H9 (cell line): ENCODE data around the gene METTL3. TPM values are rescaled to one million over a fixed set of nuclear protein-coding genes. Genes with fewer than 3 reads are reported as not detected.

ENCODE experiments used
- DNase-seq: peaks from one replicate; pipeline ENCODE4 v3.0.0-alpha.2; 2017
- H2AFZ ChIP-seq: one replicate; pipeline ENCODE4 v1.6.1; 2013; ENCODE audit warnings: mild to moderate bottlenecking, low read length, control low read depth, moderate library complexity
- H2AK5ac ChIP-seq: 2 replicates; pipeline ENCODE4 v1.6.1; 2013; ENCODE audit warnings: low read length, control low read depth, mixed read lengths; ENCODE audit not compliant: insufficient read length
- H2BK120ac ChIP-seq: one replicate; pipeline ENCODE4 v1.6.1; 2013; ENCODE audit warnings: low read depth, mild to moderate bottlenecking, low read length, control low read depth, inconsistent platforms; ENCODE audit not compliant: poor library complexity, severe bottlenecking
- H2BK12ac ChIP-seq: 2 replicates; pipeline ENCODE4 v1.6.1; 2013; ENCODE audit warnings: low read length, control low read depth, mixed read lengths, low read depth; ENCODE audit not compliant: insufficient read length
- H2BK15ac ChIP-seq: 2 replicates; pipeline ENCODE4 v1.6.1; 2013; ENCODE audit warnings: low read depth, low read length, control low read depth
- H2BK20ac ChIP-seq: one replicate; pipeline ENCODE4 v1.6.1; 2013; ENCODE audit warnings: low read depth, mild to moderate bottlenecking, low read length, control low read depth, inconsistent platforms; ENCODE audit not compliant: poor library complexity, severe bottlenecking
- H2BK5ac ChIP-seq: 2 replicates; pipeline ENCODE4 v1.6.1; 2013; ENCODE audit warnings: low read length, control low read depth, mixed read lengths; ENCODE audit not compliant: insufficient read length
- H3K14ac ChIP-seq: 2 replicates; pipeline ENCODE4 v1.6.1; 2013; ENCODE audit warnings: low read length, control low read depth; ENCODE audit not compliant: insufficient read depth
- H3K18ac ChIP-seq: 2 replicates; pipeline ENCODE4 v1.6.1; 2013; ENCODE audit warnings: low read depth, mild to moderate bottlenecking, mixed read lengths, low read length, control low read depth; ENCODE audit not compliant: insufficient read length
- H3K23ac ChIP-seq: 2 replicates; pipeline ENCODE4 v1.6.1; 2013; ENCODE audit warnings: low read length, control low read depth, mixed read lengths, low read depth; ENCODE audit not compliant: insufficient read length
- H3K23me2 ChIP-seq: 2 replicates; pipeline ENCODE4 v1.6.1; 2013; ENCODE audit warnings: low read depth, mild to moderate bottlenecking, mixed read lengths, low read length, control low read depth; ENCODE audit not compliant: insufficient read length, poor library complexity, severe bottlenecking
- H3K27ac ChIP-seq: 2 replicates; pipeline ENCODE4 v1.5.1; 2013; ENCODE audit warnings: low read length, control low read depth, mixed read lengths, low read depth; ENCODE audit not compliant: insufficient read length
- H3K27me3 ChIP-seq: 2 replicates; pipeline ENCODE4 v1.6.1; 2013; ENCODE audit warnings: low read length, control low read depth, inconsistent platforms; ENCODE audit not compliant: insufficient read depth
- H3K4ac ChIP-seq: 2 replicates; pipeline ENCODE4 v1.6.1; 2013; ENCODE audit warnings: low read depth, mild to moderate bottlenecking, control low read depth, inconsistent platforms, low read length, moderate library complexity
- H3K4me1 ChIP-seq: 2 replicates; pipeline ENCODE4 v1.6.1; 2013; ENCODE audit warnings: low read length, control low read depth, inconsistent platforms; ENCODE audit not compliant: insufficient read depth
- H3K4me2 ChIP-seq: 2 replicates; pipeline ENCODE4 v1.6.1; 2013; ENCODE audit warnings: low read length, control low read depth, mixed read lengths; ENCODE audit not compliant: insufficient read length, insufficient read depth
- H3K56ac ChIP-seq: 2 replicates; pipeline ENCODE4 v1.6.1; 2013; ENCODE audit warnings: low read depth, mild to moderate bottlenecking, mixed read lengths, low read length, control low read depth; ENCODE audit not compliant: insufficient read length
- H3K79me1 ChIP-seq: 2 replicates; pipeline ENCODE4 v1.6.1; 2013; ENCODE audit warnings: low read depth, mild to moderate bottlenecking, moderate library complexity, low read length, control low read depth, inconsistent platforms; ENCODE audit not compliant: insufficient read depth, poor library complexity, severe bottlenecking
- H3K79me2 ChIP-seq: 2 replicates; pipeline ENCODE4 v1.6.1; 2013; ENCODE audit warnings: low read length, control low read depth, inconsistent platforms; ENCODE audit not compliant: insufficient read depth
- H3K9ac ChIP-seq: 2 replicates; pipeline ENCODE4 v1.6.1; 2013; ENCODE audit warnings: low read length, control low read depth, mixed read lengths; ENCODE audit not compliant: insufficient read length; ENCODE audit errors: extremely low read depth
- H3K9me3 ChIP-seq: one replicate; pipeline ENCODE4 v1.6.1; 2013; ENCODE audit warnings: low read depth, low read length, inconsistent platforms; ENCODE audit not compliant: control insufficient read depth
- H3T11ph ChIP-seq: one replicate; pipeline ENCODE4 v1.6.1; 2013; ENCODE audit warnings: mild to moderate bottlenecking, low read length, control low read depth, inconsistent platforms
- H4K20me1 ChIP-seq: one replicate; pipeline ENCODE4 v1.6.1; 2013; ENCODE audit not compliant: control insufficient read depth, insufficient read length, insufficient read depth
- H4K5ac ChIP-seq: 2 replicates; pipeline ENCODE4 v1.6.1; 2013; ENCODE audit warnings: low read depth, mild to moderate bottlenecking, mixed read lengths, low read length, control low read depth; ENCODE audit not compliant: insufficient read length
- H4K8ac ChIP-seq: replicated peaks from 2 replicates; pipeline ENCODE4 v1.6.1; 2013; ENCODE audit warnings: low read length, control low read depth, mixed read lengths, low read depth; ENCODE audit not compliant: insufficient read length
- H4K91ac ChIP-seq: 2 replicates; pipeline ENCODE4 v1.6.1; 2013; ENCODE audit warnings: low read depth, mild to moderate bottlenecking, moderate library complexity, mixed read lengths, low read length, control low read depth; ENCODE audit not compliant: insufficient read length
- H3K27ac Mint-ChIP-seq, 3 experiments: 2 replicates in 2 of 3; 3 replicates in 1 of 3; pipeline ENCODE4 v1.8.0; 2020 to 2021; ENCODE audit warnings: mixed read lengths in 3 of 3, mild to moderate bottlenecking in 1 of 3, moderate library complexity in 1 of 3
- H3K27me3 Mint-ChIP-seq: 2 replicates; pipeline ENCODE4 v1.8.0; 2021; ENCODE audit warnings: low read depth, mild to moderate bottlenecking, moderate library complexity, mixed read lengths
- H3K36me3 Mint-ChIP-seq, 3 experiments: 2 replicates in 2 of 3; 3 replicates in 1 of 3; pipeline ENCODE4 v1.8.0; 2020 to 2021; ENCODE audit warnings: low read depth in 3 of 3, mixed read lengths in 3 of 3; ENCODE audit not compliant: insufficient read depth in 1 of 3
- H3K4me1 Mint-ChIP-seq, 2 experiments: 2 replicates each; pipeline ENCODE4 v1.8.0; 2020; ENCODE audit warnings: mixed read lengths in 2 of 2
- H3K4me3 Mint-ChIP-seq, 2 experiments: 2 replicates in 1 of 2; 3 replicates in 1 of 2; pipeline ENCODE4 v1.8.0; 2020 to 2021; ENCODE audit warnings: mild to moderate bottlenecking in 2 of 2, mixed read lengths in 2 of 2, moderate library complexity in 1 of 2
- H3K9me3 Mint-ChIP-seq, 2 experiments: 2 replicates in 1 of 2; 3 replicates in 1 of 2; pipeline ENCODE4 v1.8.0; 2020; ENCODE audit warnings: mild to moderate bottlenecking in 2 of 2, mixed read lengths in 2 of 2, moderate library complexity in 1 of 2
- WGBS: extraction: QIAGEN DNeasy Blood & Tissue Kit; methylation state at CpG from one replicate; pipeline ENCODE4 v1.1.7; 2013; ENCODE audit warnings: missing lambda C conversion rate, low lambda C conversion rate, mixed read lengths; ENCODE audit not compliant: insufficient read length; ENCODE audit errors: extremely low coverage; 5-methylcytosine and 5-hydroxymethylcytosine counted together
- total RNA-seq: library from RNA; stranded (reverse); gene quantifications from 2 replicates; pipeline ENCODE4 v1.2.1, GENCODE V29; 2021
- TF ChIP-seq, protein P1 (sequence below): fragments of 200-600 bp; sonication (generic); conservative IDR thresholded peaks from 3 replicates; pipeline ENCODE4 v1.8.0; 2021; ENCODE audit warnings: antibody characterized with exemption, mild to moderate bottlenecking

The METTL3 gene
- total RNA-seq, 1 experiment from 2014 or later, result 84.1 TPM

DNA sequence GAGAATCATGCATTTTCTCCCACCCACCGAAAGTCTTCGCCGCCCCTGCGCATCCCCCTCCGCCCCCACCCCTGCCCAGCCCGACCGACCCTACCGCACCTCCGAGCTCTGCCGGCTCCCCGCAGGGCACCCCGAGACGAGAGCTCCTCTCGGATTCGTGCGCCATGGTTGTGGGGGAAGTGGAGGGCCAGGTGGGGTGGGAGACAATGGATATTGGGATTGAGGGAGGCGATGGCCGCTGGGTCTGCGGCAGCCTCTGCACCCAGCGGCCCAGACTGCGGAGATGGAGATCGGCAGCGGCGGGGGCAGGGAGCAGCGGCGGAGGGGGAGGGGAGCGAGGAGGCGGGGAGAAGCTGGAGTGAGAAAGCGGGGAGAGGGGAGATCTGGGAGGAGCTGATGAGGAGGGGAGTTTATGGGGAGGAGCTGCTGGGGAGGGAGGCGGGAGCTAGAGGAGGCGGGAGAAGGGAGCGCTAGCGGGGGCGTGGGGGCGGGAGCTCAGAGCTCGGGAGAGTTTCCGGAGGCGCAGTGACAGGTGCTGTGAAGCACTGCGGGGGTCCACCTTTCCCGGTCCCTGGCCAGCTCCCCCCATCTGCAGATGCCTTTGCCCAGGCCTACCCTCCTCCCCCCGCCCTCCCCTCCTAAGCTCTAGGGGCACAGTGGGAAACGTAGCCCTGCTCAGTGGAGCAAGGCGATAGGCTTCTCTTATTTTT, 15.0 kb upstream of the METTL3 start, which contains the start of gene SALL2:
SALL2 (minus strand) TSS at position 385 of the 710 bp plus-strand sequence; CDS start at position 166, 219 bp downstream.
- Histone ChIP-seq H3K56ac (no peak within 1 kb of the TSS), H3K18ac (peak within 1 kb of the TSS; percentile 95), H3K4me2 (peak within 1 kb of the TSS; percentile 65), H2BK12ac (peak within 1 kb of the TSS; percentile 40), H3T11ph (peak within 1 kb of the TSS; percentile 91), H3K27me3 (no peaks in the 10 kb centered on the region), H3K14ac (peak within 1 kb of the TSS; percentile 94), H2AFZ (no peak within 1 kb of the TSS), H2BK5ac (peak within 1 kb of the TSS; percentile 57), H3K23ac (no peak within 1 kb of the TSS), H4K8ac (no peak within 1 kb of the TSS), H2AK5ac (no peak within 1 kb of the TSS), H3K4me1 (peaks cover 18% of the 10 kb centered on the region; the same call in 1 of the 2 replicates), H2BK120ac (peak within 1 kb of the TSS; percentile 95), H3K9ac (peak within 1 kb of the TSS; percentile 82), H4K5ac (no peak within 1 kb of the TSS), H3K23me2 (peaks cover 8% of the 10 kb centered on the region), H3K27ac (peak within 1 kb of the TSS; percentile 98), H3K4ac (no peak within 1 kb of the TSS; the same call in 1 of the 2 replicates), H3K79me1 (peaks cover 15% of the 10 kb centered on the region), H2BK15ac (no peak within 1 kb of the TSS), H3K79me2 (peaks cover 15% of the 10 kb centered on the region; the same call in 1 of the 2 replicates), H2BK20ac (no peak within 1 kb of the TSS), H4K20me1 (no peaks in the 10 kb centered on the region), H4K91ac (no peak within 1 kb of the TSS), H3K9me3 (no peaks in the 10 kb centered on the region)
- TF ChIP-seq, protein P1, sequence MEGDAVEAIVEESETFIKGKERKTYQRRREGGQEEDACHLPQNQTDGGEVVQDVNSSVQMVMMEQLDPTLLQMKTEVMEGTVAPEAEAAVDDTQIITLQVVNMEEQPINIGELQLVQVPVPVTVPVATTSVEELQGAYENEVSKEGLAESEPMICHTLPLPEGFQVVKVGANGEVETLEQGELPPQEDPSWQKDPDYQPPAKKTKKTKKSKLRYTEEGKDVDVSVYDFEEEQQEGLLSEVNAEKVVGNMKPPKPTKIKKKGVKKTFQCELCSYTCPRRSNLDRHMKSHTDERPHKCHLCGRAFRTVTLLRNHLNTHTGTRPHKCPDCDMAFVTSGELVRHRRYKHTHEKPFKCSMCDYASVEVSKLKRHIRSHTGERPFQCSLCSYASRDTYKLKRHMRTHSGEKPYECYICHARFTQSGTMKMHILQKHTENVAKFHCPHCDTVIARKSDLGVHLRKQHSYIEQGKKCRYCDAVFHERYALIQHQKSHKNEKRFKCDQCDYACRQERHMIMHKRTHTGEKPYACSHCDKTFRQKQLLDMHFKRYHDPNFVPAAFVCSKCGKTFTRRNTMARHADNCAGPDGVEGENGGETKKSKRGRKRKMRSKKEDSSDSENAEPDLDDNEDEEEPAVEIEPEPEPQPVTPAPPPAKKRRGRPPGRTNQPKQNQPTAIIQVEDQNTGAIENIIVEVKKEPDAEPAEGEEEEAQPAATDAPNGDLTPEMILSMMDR, result no peak
- H3K27me3 Mint-ChIP-seq, result no peaks in the 10 kb centered on the region
- peak within 1 kb of the TSS; percentile 97 to 100 (median 99) for H3K27ac Mint-ChIP-seq
- H3K36me3 Mint-ChIP-seq, result peaks cover 47 to 69% (median 53%) of the 10 kb centered on the region in 3 experiments
- DNase-seq, result peak; percentile 99
- peaks cover 76 to 77% of the 10 kb centered on the region in 2 experiments for H3K4me1 Mint-ChIP-seq
- H3K4me3 Mint-ChIP-seq, result peak within 1 kb of the TSS; percentile 83 to 86
- no peaks in the 10 kb centered on the region for H3K9me3 Mint-ChIP-seq
- no CpG with 5 or more reads among the region's 43 CpGs for WGBS
